CD4-positive, alpha-beta T cell (primary cell): ENCODE results near the gene GIT1. TPM values are rescaled to one million over a fixed set of nuclear protein-coding genes. Genes with fewer than 3 reads are reported as not detected.

Source experiments
- ATAC-seq: fragments of 200-7000 bp; cut with Tn5 transposase; one replicate; pipeline ENCODE4 v1.10.0; 2022; ENCODE audit warnings: mild to moderate bottlenecking; ENCODE audit not compliant: poor library complexity
- CTCF ChIA-PET: fragments of 350-600 bp; sonication (Branson Sonifier 250); formaldehyde crosslinking; loops from one replicate; lab custom pipeline; 2021; ENCODE audit warnings: antibody characterized with exemption, inconsistent platforms; lab: Charles Lee
- POLR2A ChIA-PET: fragments of 350-600 bp; sonication (Branson Sonifier 250); formaldehyde crosslinking; loops from one replicate; lab custom pipeline; 2021; ENCODE audit warnings: antibody characterized with exemption, inconsistent platforms; lab: Charles Lee
- DNase-seq, 14 experiments: peaks; one replicate each; pipeline ENCODE4 v3.0.0-alpha.2; 2013 to 2020; ENCODE audit warnings: mixed read lengths in 2 of 14
- H3K27ac ChIP-seq, 2 donors: one replicate each; pipeline versions ENCODE4 v1.5.1 to v1.7.0; 2013; ENCODE audit warnings: low read length in 2 of 2, low read depth in 1 of 2, mild to moderate bottlenecking in 1 of 2
- H3K27me3 ChIP-seq, 2 experiments: 1 replicate in 1 of 2; 2 replicates in 1 of 2; pipeline versions ENCODE4 v1.6.1 to v1.7.0; 2013; ENCODE audit warnings: low read length in 2 of 2, control low read depth in 1 of 2, mild to moderate bottlenecking in 1 of 2, moderate library complexity in 1 of 2; ENCODE audit not compliant: insufficient read depth in 2 of 2, control insufficient read depth in 1 of 2
- H3K36me3 ChIP-seq: one replicate; pipeline ENCODE4 v1.6.1; 2013; ENCODE audit warnings: low read length, control low read depth; ENCODE audit not compliant: insufficient read depth
- H3K4me1 ChIP-seq: one replicate; pipeline ENCODE4 v1.6.1; 2013; ENCODE audit warnings: low read length, control low read depth; ENCODE audit not compliant: insufficient read depth
- H3K4me3 ChIP-seq: one replicate; pipeline ENCODE4 v1.5.1; 2013; ENCODE audit warnings: mild to moderate bottlenecking, low read length, moderate library complexity
- H3K9me3 ChIP-seq, 2 experiments: 1 replicate in 1 of 2; 2 replicates in 1 of 2; pipeline versions ENCODE4 v1.6.1 to v1.7.0; 2013; ENCODE audit warnings: low read length in 2 of 2, mild to moderate bottlenecking in 2 of 2, control low read depth in 1 of 2, moderate library complexity in 1 of 2; ENCODE audit not compliant: control insufficient read depth in 1 of 2, insufficient read depth in 1 of 2
- H3K27ac Mint-ChIP-seq: one replicate; pipeline ENCODE4 v1.8.0; 2020; ENCODE audit warnings: mixed read lengths
- H3K27me3 Mint-ChIP-seq: one replicate; pipeline ENCODE4 v1.8.0; 2021; ENCODE audit warnings: mixed read lengths
- H3K36me3 Mint-ChIP-seq: one replicate; pipeline ENCODE4 v1.8.0; 2021; ENCODE audit warnings: low read depth, mixed read lengths
- H3K4me1 Mint-ChIP-seq: one replicate; pipeline ENCODE4 v1.8.0; 2021; ENCODE audit warnings: low read depth, mixed read lengths
- H3K4me3 Mint-ChIP-seq: one replicate; pipeline ENCODE4 v1.8.0; 2020; ENCODE audit warnings: mild to moderate bottlenecking, mixed read lengths
- H3K9me3 Mint-ChIP-seq: one replicate; pipeline ENCODE4 v1.8.0; 2020; ENCODE audit warnings: mixed read lengths
- intact Hi-C, 2 experiments: fragments of 100-400 bp; cut with DNase I in 1 of 2; cut with micrococcal nuclease in 1 of 2; formaldehyde crosslinking; loops; one replicate each; pipeline versions ENCODE4 v1.15.1 to v1.9.0; 2023 to 2025; cut with DNase I, micrococcal nuclease
- total RNA-seq, 174 experiments: library from RNA in 2 of 174; stranded (reverse) in 2 of 174; gene quantifications; one replicate each; pipeline ENCODE4 v1.2.3 and lab custom pipeline; 2021 to 2026
- TF ChIP-seq, protein P1 (sequence below): fragments of 200-600 bp; IDR thresholded peaks from one replicate; pipeline ENCODE4 v1.8.0; 2022; ENCODE audit warnings: antibody characterized with exemption, mild to moderate bottlenecking

The GIT1 gene
- total RNA-seq, 2 experiments from 2014 or later, result 35.8 to 36.7 TPM

DNA sequence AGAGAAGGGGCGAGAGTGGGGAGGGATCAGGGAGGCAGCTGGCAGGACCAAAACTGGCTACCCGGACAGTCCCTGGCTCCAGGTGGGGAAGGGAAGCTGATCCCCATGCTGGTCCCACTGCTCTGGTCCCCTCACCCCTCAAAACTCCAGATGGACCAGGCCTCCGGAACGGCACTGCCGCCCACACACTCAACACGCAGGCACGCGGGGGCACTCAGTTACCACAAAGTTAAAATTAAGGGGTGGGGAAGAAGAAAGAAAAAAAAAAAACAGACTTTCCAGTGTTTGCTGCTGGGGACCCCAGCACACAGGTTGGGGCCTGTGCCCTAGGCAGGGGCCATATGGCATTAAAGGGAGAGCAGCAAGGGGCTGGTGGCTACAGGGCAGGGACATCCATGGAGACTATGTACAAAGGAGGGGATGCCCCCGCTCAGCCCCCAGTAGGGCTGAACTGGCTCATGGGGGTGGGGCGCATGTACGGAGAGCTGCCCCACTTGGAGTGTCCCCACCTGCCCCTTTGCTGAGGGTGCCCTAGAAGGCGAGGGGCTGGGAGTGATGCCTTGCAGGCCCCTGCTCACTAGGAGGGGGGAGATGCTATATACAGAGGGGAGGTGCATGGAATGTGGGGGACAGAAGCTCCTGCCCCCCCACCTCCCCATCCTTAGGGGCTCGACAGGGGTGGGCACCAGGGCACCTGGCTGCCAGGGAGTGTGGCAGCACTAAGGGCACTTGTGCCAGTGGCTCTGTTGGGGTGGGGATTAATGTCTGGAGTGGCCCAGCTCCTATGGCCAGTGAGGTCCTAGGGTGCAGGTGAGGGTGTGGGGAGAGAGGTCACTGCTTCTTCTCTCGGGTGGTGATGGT is 15.3 kb downstream of the GIT1 start:
- Mint-ChIP-seq H3K27ac (peak overlapping the region; percentile 59), H3K4me1 (peaks cover 13% of the 10 kb centered on the region), H3K9me3 (no peaks in the 10 kb centered on the region), H3K4me3 (no peak overlapping the region), H3K27me3 (no peaks in the 10 kb centered on the region), H3K36me3 (peaks cover 37% of the 10 kb centered on the region)
- Histone ChIP-seq H3K9me3 (no peaks in the 10 kb centered on the region), H3K27me3 (no peaks in the 10 kb centered on the region), H3K36me3 (peaks cover 62% of the 10 kb centered on the region), H3K4me3 (no peak overlapping the region), H3K27ac (no peak overlapping the region), H3K4me1 (peaks cover 16% of the 10 kb centered on the region)
- ATAC-seq, result no peak
- TF ChIP-seq, protein P1, sequence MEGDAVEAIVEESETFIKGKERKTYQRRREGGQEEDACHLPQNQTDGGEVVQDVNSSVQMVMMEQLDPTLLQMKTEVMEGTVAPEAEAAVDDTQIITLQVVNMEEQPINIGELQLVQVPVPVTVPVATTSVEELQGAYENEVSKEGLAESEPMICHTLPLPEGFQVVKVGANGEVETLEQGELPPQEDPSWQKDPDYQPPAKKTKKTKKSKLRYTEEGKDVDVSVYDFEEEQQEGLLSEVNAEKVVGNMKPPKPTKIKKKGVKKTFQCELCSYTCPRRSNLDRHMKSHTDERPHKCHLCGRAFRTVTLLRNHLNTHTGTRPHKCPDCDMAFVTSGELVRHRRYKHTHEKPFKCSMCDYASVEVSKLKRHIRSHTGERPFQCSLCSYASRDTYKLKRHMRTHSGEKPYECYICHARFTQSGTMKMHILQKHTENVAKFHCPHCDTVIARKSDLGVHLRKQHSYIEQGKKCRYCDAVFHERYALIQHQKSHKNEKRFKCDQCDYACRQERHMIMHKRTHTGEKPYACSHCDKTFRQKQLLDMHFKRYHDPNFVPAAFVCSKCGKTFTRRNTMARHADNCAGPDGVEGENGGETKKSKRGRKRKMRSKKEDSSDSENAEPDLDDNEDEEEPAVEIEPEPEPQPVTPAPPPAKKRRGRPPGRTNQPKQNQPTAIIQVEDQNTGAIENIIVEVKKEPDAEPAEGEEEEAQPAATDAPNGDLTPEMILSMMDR, result no peak
- ChIA-PET POLR2A (interaction anchor here (1.5 kb wide), 1 partner anchor 44 kb away, joined by 7 read pairs; no protein-coding TSS in a partner anchor), CTCF (interaction anchor here (0.8 to 1.4 kb wide), 2 partner anchors 18 to 204 kb away, joined by 3 to 4 read pairs; no protein-coding TSS in a partner anchor)
- intact Hi-C loops, result loop anchor here in 1 of 2 experiments (10.0 kb wide), 1 partner anchor 901 kb away; the partner anchor contains the start of gene GOSR1
- peak in 2 of 14 experiments; percentile 17 to 30 for DNase-seq

- Histone ChIP-seq H3K36me3 (peaks cover 57% of the 10 kb centered on the region), H3K27me3 (no peaks in the 10 kb centered on the region), H3K27ac (no peak overlapping the region), H3K9me3 (no peaks in the 10 kb centered on the region), H3K4me3 (no peak overlapping the region), H3K4me1 (peaks cover 21% of the 10 kb centered on the region)
- intact Hi-C loops, result loop anchor here in 1 of 2 experiments (10.0 kb wide), 1 partner anchor 901 kb away; the partner anchor contains the start of gene GOSR1
- ATAC-seq, result no peak
- Mint-ChIP-seq H3K4me3 (no peak overlapping the region), H3K4me1 (peaks cover 16% of the 10 kb centered on the region), H3K27ac (no peak overlapping the region), H3K9me3 (no peaks in the 10 kb centered on the region), H3K27me3 (no peaks in the 10 kb centered on the region), H3K36me3 (peaks cover 35% of the 10 kb centered on the region)
- TF ChIP-seq, protein P1, result no peak
- POLR2A ChIA-PET, result interaction anchor here (1.0 to 1.5 kb wide), 3 partner anchors 19 to 44 kb away, joined by 3 to 7 read pairs (median 4); partner anchors contain the start of gene ANKRD13B
- peak in 2 of 14 experiments; percentile 16 to 31 for DNase-seq
- CTCF ChIA-PET, result interaction anchor here (0.8 to 5.0 kb wide), 4 partner anchors 19 to 357 kb away, joined by 3 to 30 read pairs (median 4); no protein-coding TSS in a partner anchor
Observed at GRCh38 chr17:29573558-29573869, 15.9 kb downstream of the GIT1 start.

- intact Hi-C loops, result loop anchor here in 1 of 2 experiments (10.0 kb wide), 1 partner anchor 902 kb away; the partner anchor contains the start of gene GOSR1
- Histone ChIP-seq H3K4me3 (no peak overlapping the region), H3K27ac (no peak overlapping the region), H3K4me1 (peaks cover 25% of the 10 kb centered on the region), H3K9me3 (no peaks in the 10 kb centered on the region), H3K27me3 (no peaks in the 10 kb centered on the region), H3K36me3 (peaks cover 51% of the 10 kb centered on the region)
- peak in 12 of 14 experiments; percentile 31 to 83 (median 45) for DNase-seq
- peaks cover 34% of the 10 kb centered on the region for H3K36me3 Mint-ChIP-seq
- TF ChIP-seq, protein P1, result peak; percentile 56
- no peak overlapping the region for H3K4me3 Mint-ChIP-seq
- H3K27ac Mint-ChIP-seq, result no peak overlapping the region
- H3K9me3 Mint-ChIP-seq, result no peaks in the 10 kb centered on the region
- ChIA-PET POLR2A (interaction anchor here (0.5 to 1.8 kb wide), 6 partner anchors 15 to 448 kb away, joined by 3 to 7 read pairs (median 4); partner anchors contain the start of gene ANKRD13B), CTCF (interaction anchor here (0.8 to 5.0 kb wide), 6 partner anchors 9 to 358 kb away, joined by 3 to 30 read pairs (median 4); no protein-coding TSS in a partner anchor)
- ATAC-seq, result peak; percentile 60
- no peaks in the 10 kb centered on the region for H3K27me3 Mint-ChIP-seq
- H3K4me1 Mint-ChIP-seq, result peaks cover 16% of the 10 kb centered on the region
Observed at GRCh38 chr17:29572691-29573557, 16.5 kb downstream of the GIT1 start.
